Measurements from ENCODE around the gene MSMB. TPM values are rescaled to one million over a fixed set of nuclear protein-coding genes. Genes with fewer than 3 reads are reported as not detected.
A peak's percentile ranks its signal among the peaks of the same experiment; 100 is the strongest.
"Not testable (repeated sequence)": the region's sequence is repeated elsewhere in the genome, so short reads cannot be mapped to it uniquely, and the experiment has no call there.

Gene MSMB
- total RNA-seq, 2 donors from 2014 or later, result not detected

DNA sequence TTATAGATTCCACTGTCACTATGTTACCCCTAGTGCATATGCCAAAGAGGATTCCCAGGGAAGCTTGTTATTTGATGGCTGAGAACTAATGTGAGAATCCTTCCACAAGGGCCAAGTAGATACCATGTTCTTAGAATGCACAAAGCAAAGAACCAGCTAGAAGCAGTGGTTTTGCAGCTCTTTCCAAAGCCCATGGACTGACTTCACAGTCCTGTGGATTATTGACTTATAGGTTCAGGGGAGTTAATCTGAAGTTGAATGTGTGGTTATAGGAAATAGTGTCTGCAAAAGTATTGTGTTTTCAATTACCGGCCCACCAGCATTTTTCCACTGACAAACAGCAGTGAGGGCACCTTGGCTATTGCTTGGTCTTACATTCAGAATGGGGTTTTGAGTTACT, 45.5 kb downstream of the MSMB start:
- no peaks in the 10 kb centered on the region for H3K4me1 ChIP-seq
- peaks cover 9% of the 10 kb centered on the region for H3K36me3 ChIP-seq
- TF ChIP-seq, protein P1, sequence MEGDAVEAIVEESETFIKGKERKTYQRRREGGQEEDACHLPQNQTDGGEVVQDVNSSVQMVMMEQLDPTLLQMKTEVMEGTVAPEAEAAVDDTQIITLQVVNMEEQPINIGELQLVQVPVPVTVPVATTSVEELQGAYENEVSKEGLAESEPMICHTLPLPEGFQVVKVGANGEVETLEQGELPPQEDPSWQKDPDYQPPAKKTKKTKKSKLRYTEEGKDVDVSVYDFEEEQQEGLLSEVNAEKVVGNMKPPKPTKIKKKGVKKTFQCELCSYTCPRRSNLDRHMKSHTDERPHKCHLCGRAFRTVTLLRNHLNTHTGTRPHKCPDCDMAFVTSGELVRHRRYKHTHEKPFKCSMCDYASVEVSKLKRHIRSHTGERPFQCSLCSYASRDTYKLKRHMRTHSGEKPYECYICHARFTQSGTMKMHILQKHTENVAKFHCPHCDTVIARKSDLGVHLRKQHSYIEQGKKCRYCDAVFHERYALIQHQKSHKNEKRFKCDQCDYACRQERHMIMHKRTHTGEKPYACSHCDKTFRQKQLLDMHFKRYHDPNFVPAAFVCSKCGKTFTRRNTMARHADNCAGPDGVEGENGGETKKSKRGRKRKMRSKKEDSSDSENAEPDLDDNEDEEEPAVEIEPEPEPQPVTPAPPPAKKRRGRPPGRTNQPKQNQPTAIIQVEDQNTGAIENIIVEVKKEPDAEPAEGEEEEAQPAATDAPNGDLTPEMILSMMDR (IDR thresholded peaks at IDR 0.05), result no peak
- intact Hi-C loops (cut with DNase I), result no loop called here
- no peak for DNase-seq
- H3K27me3 ChIP-seq, result no peaks in the 10 kb centered on the region
- H3K9me3 ChIP-seq, result no peaks in the 10 kb centered on the region
- no peak overlapping the region for H3K27ac ChIP-seq
- H3K9ac ChIP-seq (ENCODE audit: low read depth in 2 of 2, low read length in 2 of 2), result no peak overlapping the region
- no peak overlapping the region for H3K4me3 ChIP-seq

DNA sequence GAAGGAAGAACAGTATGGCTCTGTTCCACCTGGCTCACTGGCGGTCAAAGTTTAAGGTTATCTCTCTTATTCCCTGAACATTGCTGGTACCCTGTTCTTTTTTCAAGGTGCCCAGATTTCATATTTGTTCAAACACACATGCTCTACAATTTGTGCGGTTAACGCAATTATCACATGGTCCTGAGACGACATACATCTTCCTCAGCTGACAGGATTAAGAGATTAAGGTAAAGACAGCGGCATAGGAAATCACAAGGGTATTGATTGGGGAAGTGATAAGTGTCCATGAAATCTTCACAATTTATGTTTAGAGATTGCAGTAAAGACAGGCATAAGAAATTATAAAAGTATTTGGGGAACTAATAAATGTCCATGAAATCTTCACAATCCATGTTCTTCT, 46.1 kb downstream of the MSMB start:
- DNase-seq; H3K9me3 ChIP-seq; H3K27ac ChIP-seq; H3K4me1 ChIP-seq; H3K9ac ChIP-seq (ENCODE audit: low read depth in 2 of 2, low read length in 2 of 2); H3K4me3 ChIP-seq; H3K36me3 ChIP-seq; intact Hi-C loops (cut with DNase I); H3K27me3 ChIP-seq: not testable (repeated sequence)

- TF ChIP-seq, protein P1 (IDR thresholded peaks at IDR 0.05), result no peak
- DNase-seq, result no peak
- Histone ChIP-seq H3K9me3 (no peaks in the 10 kb centered on the region), H3K27me3 (no peaks in the 10 kb centered on the region), H3K27ac (no peak overlapping the region), H3K9ac (ENCODE audit: low read depth in 2 of 2, low read length in 2 of 2) (no peak overlapping the region), H3K4me1 (no peaks in the 10 kb centered on the region), H3K4me3 (no peak overlapping the region), H3K36me3 (peaks cover 7% of the 10 kb centered on the region)
- intact Hi-C loops (cut with DNase I), result no loop called here
Observed at GRCh38 chr10:45997994-45998763, 47.9 kb downstream of the MSMB start.

DNA sequence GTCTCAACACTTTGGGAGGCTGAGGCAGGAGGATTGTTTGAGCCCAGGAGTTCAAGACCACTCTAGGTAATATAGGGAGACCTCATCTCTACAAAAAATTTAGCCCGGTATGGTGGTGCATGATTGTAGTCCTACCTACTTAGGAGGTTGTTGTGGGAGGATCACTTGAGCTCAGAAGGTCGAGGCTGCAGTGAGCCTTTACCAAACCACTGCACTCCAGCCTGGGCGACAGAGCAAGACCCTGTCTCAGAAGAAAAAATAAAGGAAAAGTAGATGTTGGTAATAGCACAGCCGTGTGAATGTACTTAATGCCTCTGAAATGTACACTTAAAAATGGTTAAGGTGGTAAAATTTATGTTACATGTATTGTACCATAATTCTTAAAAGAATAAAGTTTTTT, 48.5 kb downstream of the MSMB start:
- Histone ChIP-seq H3K27me3 (no peaks in the 10 kb centered on the region), H3K9ac (ENCODE audit: low read depth in 2 of 2, low read length in 2 of 2) (no peak overlapping the region), H3K9me3 (no peaks in the 10 kb centered on the region), H3K4me3 (no peak overlapping the region), H3K36me3 (peaks cover 7% of the 10 kb centered on the region), H3K27ac (no peak overlapping the region), H3K4me1 (no peaks in the 10 kb centered on the region)
- intact Hi-C loops (cut with DNase I), result no loop called here
- TF ChIP-seq, protein P1 (IDR thresholded peaks at IDR 0.05), result no peak
- no peak for DNase-seq

DNA sequence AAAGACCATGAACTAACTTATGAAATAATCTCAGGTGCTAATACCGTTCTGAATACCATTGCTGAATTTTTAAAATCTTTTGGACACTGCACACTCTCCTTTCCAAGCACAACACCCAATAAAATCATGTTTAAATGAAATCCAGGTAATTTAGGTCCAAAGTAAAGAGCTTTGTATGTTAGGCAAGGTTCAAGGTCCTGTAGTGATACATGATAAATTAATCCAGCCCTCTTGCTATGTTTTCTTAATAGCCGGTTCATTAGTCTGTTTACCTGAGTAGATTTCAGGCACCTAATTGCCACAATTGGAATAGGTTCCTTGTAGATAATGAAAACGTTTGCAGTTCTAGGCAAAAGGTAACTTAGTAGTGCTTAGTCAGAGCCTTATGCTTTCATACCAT, 60.5 kb downstream of the MSMB start:
- intact Hi-C loops (cut with DNase I); H3K27me3 ChIP-seq; H3K4me3 ChIP-seq; DNase-seq; H3K9ac ChIP-seq (ENCODE audit: low read depth in 2 of 2, low read length in 2 of 2); H3K36me3 ChIP-seq; H3K9me3 ChIP-seq; H3K4me1 ChIP-seq; H3K27ac ChIP-seq: not testable (repeated sequence)

GRCh38 chr10:45984473-45984872, 61.6 kb downstream of the MSMB start:
- H3K4me1 ChIP-seq; DNase-seq; H3K9ac ChIP-seq (ENCODE audit: low read depth in 2 of 2, low read length in 2 of 2); H3K9me3 ChIP-seq; H3K27me3 ChIP-seq; H3K36me3 ChIP-seq; H3K27ac ChIP-seq; intact Hi-C loops (cut with DNase I); H3K4me3 ChIP-seq: not testable (repeated sequence)

DNA sequence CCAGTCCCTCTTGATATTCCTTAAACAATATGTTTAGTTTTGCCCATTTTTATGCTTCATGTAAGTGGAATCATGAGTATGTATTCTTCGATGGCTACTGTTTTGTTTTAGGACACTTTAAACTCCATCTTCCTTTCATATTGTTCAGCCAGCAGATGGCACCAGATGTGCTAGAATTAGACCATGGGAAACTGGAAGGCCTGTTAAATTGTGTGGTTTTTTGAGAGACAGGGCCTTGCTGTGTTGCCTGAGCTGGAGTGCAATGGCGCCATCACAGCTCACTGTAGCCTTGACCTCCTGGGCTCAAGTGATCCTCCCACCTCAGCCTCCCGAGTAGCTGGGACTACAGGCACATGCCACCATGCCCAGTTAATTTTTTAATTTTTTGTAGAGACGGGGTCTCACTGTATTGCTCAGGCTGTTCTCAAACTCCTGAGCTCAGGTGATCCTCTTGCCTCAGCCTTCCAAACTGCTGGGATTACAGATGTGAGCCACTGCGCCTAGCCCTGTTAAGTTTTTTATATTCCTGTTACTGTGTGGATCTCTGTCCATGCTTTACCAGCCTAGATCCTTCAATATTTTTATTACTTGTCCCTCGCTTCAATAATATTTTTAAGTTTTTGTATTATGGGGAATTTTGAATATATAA, 62.4 kb downstream of the MSMB start:
- H3K9me3 ChIP-seq; H3K36me3 ChIP-seq; H3K4me3 ChIP-seq; intact Hi-C loops (cut with DNase I); H3K9ac ChIP-seq (ENCODE audit: low read depth in 2 of 2, low read length in 2 of 2); H3K27me3 ChIP-seq; H3K27ac ChIP-seq; H3K4me1 ChIP-seq: not testable (repeated sequence)
- DNase-seq, result peak; percentile 41
- TF ChIP-seq, protein P1 (IDR thresholded peaks at IDR 0.05), result peak; percentile 13

Measured in colonic mucosa (tissue), 4 donors.